OCI-LY1 (cell line): ENCODE results near the gene RAB4A.

Experiments used
- H2AFZ ChIP-seq: fragments of 200-600 bp; sonication (generic), shearing (Covaris generic); 2 replicates; pipeline ENCODE4 v1.6.0; 2014; ENCODE audit warnings: antibody characterized with exemption, mild to moderate bottlenecking, low read length
- H3F3A ChIP-seq: fragments of 200-600 bp; sonication (generic), shearing (Covaris generic); 2 replicates; pipeline ENCODE4 v1.6.0; 2014; ENCODE audit warnings: mild to moderate bottlenecking, antibody characterized with exemption, low read length, moderate library complexity; ENCODE audit not compliant: insufficient read depth
- H3K27ac ChIP-seq: fragments of 200-600 bp; sonication (generic); 2 replicates; pipeline ENCODE4 v1.5.1; 2014; ENCODE audit warnings: low read length, mixed run types, mild to moderate bottlenecking, low read depth; ENCODE audit not compliant: poor library complexity, severe bottlenecking
- H3K27me3 ChIP-seq: fragments of 200-600 bp; sonication (generic); 2 replicates; pipeline ENCODE4 v1.6.0; 2014; ENCODE audit warnings: antibody characterized with exemption, mild to moderate bottlenecking, low read length, moderate library complexity; ENCODE audit not compliant: insufficient read depth
- H3K36me3 ChIP-seq: fragments of 200-600 bp; sonication (generic); 2 replicates; pipeline ENCODE4 v1.6.1; 2014; ENCODE audit warnings: mild to moderate bottlenecking, antibody characterized with exemption, low read length, moderate library complexity, mixed read lengths; ENCODE audit not compliant: insufficient read depth
- H3K4me1 ChIP-seq: fragments of 200-600 bp; sonication (generic); 2 replicates; pipeline ENCODE4 v1.5.1; 2014; ENCODE audit warnings: mild to moderate bottlenecking, low read length, moderate library complexity; ENCODE audit not compliant: insufficient read depth, severe bottlenecking
- H3K4me2 ChIP-seq: fragments of 200-600 bp; sonication (generic), shearing (Covaris generic); 2 replicates; pipeline ENCODE4 v1.6.1; 2014; ENCODE audit warnings: low read length
- H3K4me3 ChIP-seq: fragments of 200-600 bp; sonication (generic); 2 replicates; pipeline ENCODE4 v1.5.1; 2014; ENCODE audit warnings: low read length, low read depth, mild to moderate bottlenecking, mixed read lengths; ENCODE audit not compliant: poor library complexity, severe bottlenecking
- H3K79me2 ChIP-seq: fragments of 200-600 bp; shearing (Covaris generic); 2 replicates; pipeline ENCODE4 v1.6.1; 2016; ENCODE audit warnings: mixed run types, low read length, mixed read lengths; ENCODE audit not compliant: insufficient read depth
- H3K9ac ChIP-seq: fragments of 200-600 bp; sonication (generic), shearing (Covaris generic); 2 replicates; pipeline ENCODE4 v1.6.1; 2014; ENCODE audit warnings: mild to moderate bottlenecking, low read length, mixed read lengths
- H3K9me2 ChIP-seq: fragments of 200-600 bp; sonication (generic), shearing (Covaris generic); 2 replicates; pipeline ENCODE4 v1.6.1; 2014; ENCODE audit warnings: low read depth, mild to moderate bottlenecking, low read length, mixed read lengths
- H3K9me3 ChIP-seq: fragments of 200-600 bp; shearing (Covaris generic); 2 replicates; pipeline ENCODE4 v1.6.1; 2014; ENCODE audit warnings: low read length, mixed read lengths
- H4K20me1 ChIP-seq: fragments of 200-600 bp; sonication (generic), shearing (Covaris generic); 2 replicates; pipeline ENCODE4 v1.6.0; 2016; ENCODE audit warnings: mild to moderate bottlenecking, low read length; ENCODE audit not compliant: insufficient read depth
- CTCF ChIP-seq: fragments of 200-600 bp; sonication (generic), shearing (Covaris generic); IDR thresholded peaks from 2 replicates; pipeline ENCODE4 v1.5.1; 2017; ENCODE audit warnings: mild to moderate bottlenecking, antibody characterized with exemption, low read length, moderate library complexity, mixed read lengths
- EZH2 ChIP-seq: fragments of 200-600 bp; sonication (generic), shearing (Covaris generic); IDR thresholded peaks from 2 replicates; pipeline ENCODE4 v1.8.0; 2017; ENCODE audit warnings: borderline replicate concordance, mixed run types, mild to moderate bottlenecking, antibody characterized with exemption, low read length, moderate library complexity, mixed read lengths

RAB4A gene

GRCh38 chr1:229280921-229281320 lies 10.0 kb downstream of the RAB4A start:
- 0 out of 2 replicates have a peak, but pooled peaks cover 3% of the 10 kb centered on the region for H3K9me3 ChIP-seq
- H3K36me3 ChIP-seq, result 0 out of 2 replicates have a peak, but pooled peaks cover 4% of the 10 kb centered on the region
- no peaks in the 10 kb centered on the region for H4K20me1 ChIP-seq
- H3K4me2 ChIP-seq, result no peak overlapping the region
- H3K4me1 ChIP-seq, result no peaks in the 10 kb centered on the region
- H3K27ac ChIP-seq, result no peak overlapping the region
- no peak overlapping the region for H3K9ac ChIP-seq
- H3K9me2 ChIP-seq, result no peaks in the 10 kb centered on the region
- no peak for TF ChIP-seq EZH2
- TF ChIP-seq CTCF, result no peak
- H2AFZ ChIP-seq, result no peak overlapping the region
- H3F3A ChIP-seq, result no peaks in the 10 kb centered on the region
- peaks cover 26% of the 10 kb centered on the region for H3K79me2 ChIP-seq
- no peak overlapping the region for H3K4me3 ChIP-seq
- no peaks in the 10 kb centered on the region for H3K27me3 ChIP-seq

GRCh38 chr1:229281339-229281926 lies 10.5 kb downstream of the RAB4A start:
- TF ChIP-seq EZH2 (no peak), CTCF (no peak)
- no peaks in the 10 kb centered on the region for H3K9me2 ChIP-seq
- H3K4me1 ChIP-seq, result no peaks in the 10 kb centered on the region
- H4K20me1 ChIP-seq, result no peaks in the 10 kb centered on the region
- 0 out of 2 replicates have a peak, but pooled peaks cover 3% of the 10 kb centered on the region for H3K9me3 ChIP-seq
- no peak overlapping the region for H3K9ac ChIP-seq
- H3K4me3 ChIP-seq, result no peak overlapping the region
- H3K79me2 ChIP-seq, result peaks cover 29% of the 10 kb centered on the region
- H3K27ac ChIP-seq, result no peak overlapping the region
- H3K4me2 ChIP-seq, result no peak overlapping the region
- H3K27me3 ChIP-seq, result no peaks in the 10 kb centered on the region
- no peaks in the 10 kb centered on the region for H3F3A ChIP-seq
- 0 out of 2 replicates have a peak, but pooled peaks cover 4% of the 10 kb centered on the region for H3K36me3 ChIP-seq
- H2AFZ ChIP-seq, result no peak overlapping the region

GRCh38 chr1:229282295-229282823 lies 11.4 kb downstream of the RAB4A start:
- H2AFZ ChIP-seq, result no peak overlapping the region
- H3K36me3 ChIP-seq, result 0 out of 2 replicates have a peak, but pooled peaks cover 4% of the 10 kb centered on the region
- H3K4me3 ChIP-seq, result no peak overlapping the region
- no peak overlapping the region for H3K9ac ChIP-seq
- no peak overlapping the region for H3K27ac ChIP-seq
- TF ChIP-seq CTCF (no peak), EZH2 (no peak)
- H4K20me1 ChIP-seq, result no peaks in the 10 kb centered on the region
- no peaks in the 10 kb centered on the region for H3K27me3 ChIP-seq
- H3K9me3 ChIP-seq, result 0 out of 2 replicates have a peak, but pooled peaks cover 3% of the 10 kb centered on the region
- peaks cover 29% of the 10 kb centered on the region for H3K79me2 ChIP-seq
- no peaks in the 10 kb centered on the region for H3K4me1 ChIP-seq
- no peak overlapping the region for H3K4me2 ChIP-seq
- H3K9me2 ChIP-seq, result no peaks in the 10 kb centered on the region
- no peaks in the 10 kb centered on the region for H3F3A ChIP-seq
